ENCODE measurements around the gene KDM4B.

The KDM4B gene

GRCh38 chr19:5127717-5128116 lies 158.8 kb downstream of the KDM4B start:
- no peak for DNase-seq

DNA sequence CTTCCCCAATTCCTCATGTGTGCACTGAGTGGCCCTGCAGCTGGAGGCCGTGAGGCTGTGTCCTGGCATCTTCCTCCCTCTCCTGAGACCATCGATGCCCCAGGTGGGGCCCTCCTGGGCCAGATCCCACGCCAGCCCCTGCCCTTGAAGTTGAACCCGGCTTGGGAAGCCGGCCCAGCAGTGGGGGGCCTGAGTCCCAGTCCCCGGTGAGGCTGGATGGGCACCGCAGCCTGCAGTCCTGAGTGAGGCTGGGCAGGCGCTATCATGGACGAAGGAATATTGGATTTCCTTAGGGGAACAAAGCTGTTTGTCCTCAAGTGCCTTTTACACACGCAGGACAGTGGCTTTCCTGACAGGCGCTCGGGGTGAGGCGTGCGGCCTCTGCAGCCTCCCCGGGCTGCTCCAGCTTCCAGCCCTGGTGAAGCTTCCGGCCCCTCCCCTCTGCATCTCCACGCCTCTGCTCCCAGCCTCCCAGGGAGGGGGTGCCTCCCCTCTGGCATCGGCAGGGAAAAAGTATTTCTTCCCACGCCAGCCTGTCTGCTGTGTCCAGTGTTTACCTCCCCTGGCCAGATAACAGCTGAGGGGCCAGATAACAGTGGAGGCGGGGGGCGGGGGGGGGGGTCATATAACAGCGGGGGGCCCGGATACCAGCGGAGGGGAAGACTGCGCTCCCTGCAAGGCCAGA lies 159.5 kb downstream of the KDM4B start:
- DNase-seq, result no peak

DNA sequence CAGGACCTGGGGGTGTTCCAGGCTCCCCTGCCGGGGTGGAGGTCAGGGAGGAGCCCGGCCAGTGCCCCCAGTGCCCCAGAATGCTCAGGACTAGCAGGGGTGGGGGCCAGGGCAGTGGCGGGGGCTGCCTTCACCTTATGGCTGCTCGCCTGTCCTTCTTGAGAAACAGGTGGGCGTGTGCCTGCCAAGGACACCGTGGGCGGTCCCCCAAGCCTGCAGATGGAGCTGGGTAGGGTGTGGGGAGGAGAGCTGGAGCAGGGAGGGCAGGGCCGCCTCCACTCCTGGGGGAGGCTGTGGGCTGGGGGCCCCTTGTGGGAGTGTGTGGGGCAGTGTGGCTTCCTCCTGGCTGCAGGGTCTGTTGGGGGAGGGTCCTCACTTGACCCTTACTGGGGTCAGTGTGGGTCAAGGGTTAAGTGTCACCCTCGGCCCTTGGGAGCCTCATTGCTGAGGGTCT lies 160.1 kb downstream of the KDM4B start:
- DNase-seq, result no peak

GRCh38 chr19:5129691-5130090 lies 160.8 kb downstream of the KDM4B start:
- DNase-seq, result no peak

DNA sequence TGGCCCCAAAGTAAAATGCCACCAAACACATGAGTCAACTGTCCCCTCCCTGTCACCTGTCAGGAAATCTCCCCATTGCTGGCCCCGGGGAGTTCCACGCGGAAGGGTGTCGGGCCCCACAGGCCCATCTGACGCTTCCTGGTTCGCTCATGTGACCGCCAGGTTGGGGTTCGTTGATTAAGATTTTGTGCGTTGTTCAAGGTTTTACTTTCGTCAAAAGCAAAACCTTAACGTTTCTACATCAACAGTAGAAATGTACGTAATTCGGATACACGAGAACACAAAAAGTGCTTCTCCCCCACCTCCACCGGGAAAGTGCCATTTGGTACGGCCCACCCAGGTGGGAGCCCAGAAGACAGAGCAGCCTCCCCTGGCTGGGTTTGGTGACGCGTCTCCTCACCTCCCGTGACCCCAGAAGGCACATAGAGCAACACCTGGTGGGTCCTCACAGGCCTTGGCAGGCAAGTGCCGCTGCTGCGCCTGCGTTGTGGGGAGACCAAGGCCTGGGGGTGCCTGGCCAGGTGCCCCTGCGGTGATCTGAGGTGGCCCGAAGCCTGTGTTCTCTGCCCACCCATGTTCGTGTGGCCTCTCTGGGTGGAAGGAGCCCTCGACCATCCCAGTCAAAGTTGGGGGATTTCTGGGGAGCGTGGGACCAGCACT lies 161.6 kb downstream of the KDM4B start:
- no peak for DNase-seq

DNA sequence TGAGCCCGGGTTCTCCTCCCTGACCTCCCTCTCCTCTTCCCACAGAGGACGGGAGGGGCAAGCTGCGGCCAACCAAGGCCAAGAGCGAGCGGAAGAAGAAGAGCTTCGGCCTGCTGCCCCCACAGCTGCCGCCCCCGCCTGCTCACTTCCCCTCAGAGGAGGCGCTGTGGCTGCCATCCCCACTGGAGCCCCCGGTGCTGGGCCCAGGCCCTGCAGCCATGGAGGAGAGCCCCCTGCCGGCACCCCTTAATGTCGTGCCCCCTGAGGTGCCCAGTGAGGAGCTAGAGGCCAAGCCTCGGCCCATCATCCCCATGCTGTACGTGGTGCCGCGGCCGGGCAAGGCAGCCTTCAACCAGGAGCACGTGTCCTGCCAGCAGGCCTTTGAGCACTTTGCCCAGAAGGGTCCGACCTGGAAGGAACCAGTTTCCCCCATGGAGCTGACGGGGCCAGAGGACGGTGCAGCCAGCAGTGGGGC lies 162.2 kb downstream of the KDM4B start:
- DNase-seq, result no peak

- peak; percentile 30 for DNase-seq
These were observed 162.7 kb downstream of the KDM4B start for GRCh38 chr19:5131506-5132205.

- peak; percentile 89 for DNase-seq
These were observed 163.3 kb downstream of the KDM4B start for GRCh38 chr19:5132206-5132560.

GRCh38 chr19:5132698-5133651 lies 164.1 kb downstream of the KDM4B start:
- no peak for DNase-seq

DNA sequence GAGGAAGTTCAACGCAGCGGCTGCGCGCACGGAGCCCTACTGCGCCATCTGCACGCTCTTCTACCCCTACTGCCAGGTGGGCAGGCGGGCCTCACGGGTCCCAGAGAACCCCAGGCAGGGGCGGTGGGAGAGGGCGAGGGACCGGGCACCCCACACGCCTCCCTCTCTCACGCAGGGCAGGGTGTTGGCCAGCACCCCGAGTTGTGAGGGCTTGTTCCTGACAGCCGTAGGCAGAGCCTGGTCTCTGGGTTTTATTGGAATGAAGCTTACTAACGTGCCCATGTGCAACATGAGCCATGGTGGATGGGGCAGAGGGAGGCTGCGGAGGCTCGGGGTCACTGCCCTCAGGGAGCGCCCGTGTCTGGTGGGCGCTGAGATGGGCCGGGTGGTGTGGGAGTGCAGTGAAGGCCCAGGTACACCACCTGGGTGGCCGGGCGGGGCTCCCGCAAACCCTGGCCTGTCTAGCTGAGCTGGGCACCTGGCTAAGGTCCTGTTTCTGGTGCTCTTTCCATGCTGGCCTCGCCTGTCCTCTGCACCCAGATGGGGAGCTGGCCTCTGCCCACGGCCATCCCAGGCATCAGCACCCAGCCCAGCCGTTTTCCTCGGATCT lies 165.2 kb downstream of the KDM4B start:
- DNase-seq, result no peak

GRCh38 chr19:5134691-5135090 lies 165.8 kb downstream of the KDM4B start:
- no peak for DNase-seq

- DNase-seq, result no peak
These were observed 167.4 kb downstream of the KDM4B start for GRCh38 chr19:5136073-5136855.

- DNase-seq, result no peak
These were observed 168.2 kb downstream of the KDM4B start for GRCh38 chr19:5137114-5137513.

GRCh38 chr19:5137571-5138124 lies 168.7 kb downstream of the KDM4B start:
- no peak for DNase-seq

GRCh38 chr19:5138606-5139582 lies 170.0 kb downstream of the KDM4B start:
- no peak for DNase-seq

DNA sequence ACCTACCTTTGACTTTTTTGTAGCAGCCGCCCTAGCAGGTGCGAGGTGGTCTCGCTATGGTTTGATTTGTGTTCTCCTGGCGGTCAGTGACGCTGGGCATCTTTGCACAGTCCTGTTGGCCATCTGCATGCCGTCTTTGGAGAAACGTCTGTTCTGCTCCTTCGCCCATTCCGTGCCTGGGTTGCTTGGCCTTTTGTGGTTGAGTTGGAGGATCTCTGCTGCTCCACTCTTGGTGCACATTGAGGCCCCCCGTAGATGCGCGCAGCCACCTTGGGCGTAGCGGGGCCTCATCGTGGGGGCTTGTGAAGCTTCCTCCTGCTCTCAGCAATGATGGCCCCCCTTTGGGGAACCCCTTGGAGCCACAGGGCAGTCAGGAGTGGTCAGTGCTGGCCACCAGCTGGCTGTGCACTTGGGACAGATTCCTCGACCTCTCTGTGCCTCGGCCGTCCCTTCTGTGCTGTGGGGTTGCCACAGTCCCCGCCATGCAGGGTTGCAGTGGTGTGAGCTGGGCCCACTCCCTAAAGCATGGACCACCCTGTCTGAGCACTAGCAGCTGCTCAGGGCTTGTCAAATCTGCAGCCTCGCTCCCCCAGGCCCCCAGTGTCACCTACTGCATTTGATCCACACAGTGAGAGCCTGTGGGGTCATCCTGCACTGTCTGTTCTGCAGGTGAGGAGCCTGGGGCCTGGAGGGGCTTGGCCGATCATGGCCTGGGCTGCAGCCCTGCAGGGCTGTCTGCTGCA lies 170.8 kb downstream of the KDM4B start:
- DNase-seq, result no peak

DNA sequence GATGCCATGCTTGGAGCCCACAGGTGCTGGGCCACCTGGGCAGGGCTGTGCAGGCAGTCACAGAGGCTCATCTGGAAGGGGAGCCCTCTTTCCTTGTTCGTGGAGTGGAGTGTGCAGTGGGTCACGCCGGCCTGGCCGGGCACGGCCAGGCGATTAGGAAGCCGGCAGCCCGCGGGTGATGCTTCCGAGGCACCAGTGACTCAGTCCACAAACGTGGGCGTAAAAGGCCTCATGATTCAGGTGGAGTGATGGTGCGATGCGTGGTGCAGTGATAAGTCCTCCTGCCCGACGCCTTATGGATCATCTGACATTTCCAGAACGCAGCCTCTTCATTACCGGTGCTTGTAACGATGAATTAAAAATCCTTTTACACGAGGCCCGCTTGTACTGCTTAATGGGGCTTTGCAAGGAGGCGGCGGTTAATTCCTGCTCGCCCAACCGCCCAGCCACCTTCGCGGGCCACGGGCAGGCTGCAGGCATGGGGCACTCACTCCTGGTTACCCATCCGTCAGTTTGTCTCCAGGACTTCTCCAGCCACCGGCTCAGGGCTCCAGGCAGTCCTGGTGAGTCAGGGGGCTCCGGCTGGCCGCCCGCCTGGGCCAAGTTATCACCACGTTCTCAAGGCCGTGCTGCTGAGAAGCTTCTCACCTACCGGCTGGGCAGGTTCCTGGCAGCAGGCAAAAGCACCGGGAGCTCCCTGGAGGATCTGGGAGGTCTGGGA lies 172.4 kb downstream of the KDM4B start:
- peak; percentile 14 for DNase-seq
